ENCODE results near the gene NSMF.

Gene NSMF

GRCh38 chr9:137484551-137485315 is 25.6 kb upstream of the NSMF start:
- Mint-ChIP-seq H3K27me3 (ENCODE audit: low read depth, poor library complexity) (peaks cover 8% of the 10 kb centered on the region), H3K27ac (no peak overlapping the region), H3K36me3 (ENCODE audit: low read depth) (no peaks in the 10 kb centered on the region), H3K9me3 (no peaks in the 10 kb centered on the region), H3K4me1 (peaks cover 20% of the 10 kb centered on the region), H3K4me3 (no peak overlapping the region)
- TF ChIP-seq CTCF (IDR thresholded peaks at IDR 0.05), result no peak
- DNase-seq, result no peak

GRCh38 chr9:137482094-137482781 is 23.1 kb upstream of the NSMF start:
- no peak for TF ChIP-seq CTCF (IDR thresholded peaks at IDR 0.05)
- H3K36me3 Mint-ChIP-seq (ENCODE audit: low read depth), result no peaks in the 10 kb centered on the region
- no peaks in the 10 kb centered on the region for H3K9me3 Mint-ChIP-seq
- H3K27me3 Mint-ChIP-seq (ENCODE audit: low read depth, poor library complexity), result no peaks in the 10 kb centered on the region
- DNase-seq, result no peak
- peaks cover 16% of the 10 kb centered on the region for H3K4me1 Mint-ChIP-seq
- H3K27ac Mint-ChIP-seq, result no peak overlapping the region
- H3K4me3 Mint-ChIP-seq, result no peak overlapping the region

GRCh38 chr9:137480686-137481683 is 21.9 kb upstream of the NSMF start:
- H3K27me3 Mint-ChIP-seq (ENCODE audit: low read depth, poor library complexity), result no peaks in the 10 kb centered on the region
- H3K4me3 Mint-ChIP-seq, result no peak overlapping the region
- H3K27ac Mint-ChIP-seq, result no peak overlapping the region
- peaks cover 3% of the 10 kb centered on the region for H3K36me3 Mint-ChIP-seq (ENCODE audit: low read depth)
- TF ChIP-seq CTCF (IDR thresholded peaks at IDR 0.05), result no peak
- H3K9me3 Mint-ChIP-seq, result peaks cover 6% of the 10 kb centered on the region
- no peak for DNase-seq
- peaks cover 8% of the 10 kb centered on the region for H3K4me1 Mint-ChIP-seq

GRCh38 chr9:137479892-137480685 is 21.0 kb upstream of the NSMF start:
- Mint-ChIP-seq H3K27me3 (ENCODE audit: low read depth, poor library complexity) (no peaks in the 10 kb centered on the region), H3K36me3 (ENCODE audit: low read depth) (peaks cover 8% of the 10 kb centered on the region), H3K27ac (no peak overlapping the region), H3K4me3 (no peak overlapping the region), H3K9me3 (peaks cover 14% of the 10 kb centered on the region), H3K4me1 (peaks cover 8% of the 10 kb centered on the region)
- TF ChIP-seq CTCF (IDR thresholded peaks at IDR 0.05), result no peak
- no peak for DNase-seq
